GM18517 (cell line): ENCODE data around the gene LRRC61.

Experiments used
- ATAC-seq: cut with Tn5 transposase; IDR thresholded peaks from one replicate; pipeline ENCODE4 v1.9.1; 2021; ENCODE audit warnings: mild to moderate bottlenecking, moderate library complexity; ENCODE audit not compliant: unreplicated experiment

LRRC61 gene

DNA sequence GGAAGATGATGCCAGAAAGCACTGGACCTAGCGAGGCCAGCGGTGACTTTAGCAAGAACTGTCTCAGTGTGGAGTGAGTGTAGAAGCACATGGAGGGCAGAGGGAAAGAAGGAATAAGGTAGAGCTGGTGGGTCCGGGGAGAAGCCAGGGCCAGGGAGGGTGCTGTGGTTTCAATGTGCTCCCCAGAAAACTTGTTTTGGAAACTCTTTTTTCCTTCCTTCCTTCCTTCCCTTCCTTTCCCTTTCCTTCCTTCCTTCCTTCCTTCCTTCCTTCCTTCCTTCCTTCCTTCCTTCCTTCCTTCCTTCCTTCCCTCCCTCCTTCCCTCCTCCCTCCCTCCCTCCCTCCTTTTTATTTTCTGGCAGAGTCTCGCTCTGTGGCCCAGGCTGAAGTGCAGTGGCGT, 23.8 kb downstream of the LRRC61 start:
- no peak for ATAC-seq

DNA sequence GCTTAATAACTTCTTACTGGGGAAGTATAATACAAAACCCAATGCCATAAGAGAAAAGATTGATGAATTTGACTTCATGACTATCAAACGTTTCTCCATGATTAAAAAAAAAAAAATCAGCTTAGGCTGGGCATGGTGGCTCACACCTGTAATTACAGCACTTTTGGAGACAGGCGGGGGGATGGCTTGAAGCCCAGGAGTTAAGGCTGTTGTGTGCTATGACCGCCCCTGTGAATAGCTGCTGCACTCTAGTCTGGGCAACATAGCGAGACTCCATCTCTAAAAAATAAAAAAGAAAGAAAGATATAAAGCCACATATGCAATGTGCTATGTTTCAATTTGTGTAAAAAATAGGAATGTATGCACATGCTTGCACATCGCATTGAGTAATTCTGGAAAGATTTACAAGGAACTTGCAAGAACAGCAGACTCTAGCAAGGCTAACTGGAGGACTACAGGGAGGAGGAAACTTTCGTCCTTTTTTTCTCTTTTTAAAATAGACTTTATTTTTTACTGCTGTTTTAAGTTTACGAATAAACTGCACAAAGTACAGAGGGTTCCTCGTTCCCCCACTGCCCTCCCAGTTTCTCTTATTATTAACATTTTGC, 28.5 kb downstream of the LRRC61 start:
- no peak for ATAC-seq

DNA sequence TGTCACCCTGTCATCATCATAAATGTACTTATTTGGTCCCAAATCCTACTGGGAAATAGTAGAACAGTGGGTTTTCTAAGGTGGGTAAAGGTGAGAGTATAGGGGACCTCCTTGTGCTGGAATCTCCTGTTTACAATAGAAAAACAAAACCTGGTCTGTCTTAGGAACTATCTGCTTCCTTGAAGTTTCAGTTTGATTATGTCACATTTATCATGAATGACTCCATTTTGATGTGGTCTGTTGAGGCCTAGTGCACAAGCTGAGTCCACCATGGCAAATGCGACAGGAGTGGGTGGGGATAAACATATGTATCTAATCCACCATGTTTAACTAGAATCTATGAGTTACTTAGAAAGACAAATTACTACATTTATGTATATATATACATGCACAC, 32.5 kb downstream of the LRRC61 start:
- no peak for ATAC-seq

DNA sequence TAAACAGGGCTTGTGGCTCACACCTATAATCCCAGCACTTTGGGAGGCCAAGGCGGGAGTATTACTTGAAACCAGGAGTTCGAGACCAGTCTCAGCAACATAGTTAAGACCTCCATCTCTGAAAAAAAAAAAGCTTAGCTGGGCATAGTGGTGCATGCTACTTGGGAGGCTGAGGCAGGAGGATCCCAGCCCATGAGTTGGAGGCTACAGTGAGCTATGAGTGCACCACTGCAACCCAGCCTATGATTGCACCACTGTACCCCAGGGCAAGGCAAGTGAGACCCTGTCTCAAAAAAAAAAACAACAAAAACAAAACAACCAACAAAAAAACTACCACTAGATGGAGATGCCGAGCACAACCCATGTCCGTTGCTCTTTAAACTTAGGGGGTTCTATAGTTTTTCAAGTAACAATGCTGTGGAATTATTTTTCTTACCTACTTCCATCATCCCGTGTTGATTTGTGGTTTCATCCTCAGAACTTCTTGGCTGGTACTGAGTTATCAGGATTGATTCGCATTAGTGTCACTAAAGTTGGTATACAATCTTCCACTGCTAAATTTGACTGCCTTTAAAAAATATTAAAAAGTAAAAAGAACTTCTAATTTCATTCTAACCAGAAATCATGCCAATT, 33.2 kb downstream of the LRRC61 start:
- peak; percentile 70 for ATAC-seq

DNA sequence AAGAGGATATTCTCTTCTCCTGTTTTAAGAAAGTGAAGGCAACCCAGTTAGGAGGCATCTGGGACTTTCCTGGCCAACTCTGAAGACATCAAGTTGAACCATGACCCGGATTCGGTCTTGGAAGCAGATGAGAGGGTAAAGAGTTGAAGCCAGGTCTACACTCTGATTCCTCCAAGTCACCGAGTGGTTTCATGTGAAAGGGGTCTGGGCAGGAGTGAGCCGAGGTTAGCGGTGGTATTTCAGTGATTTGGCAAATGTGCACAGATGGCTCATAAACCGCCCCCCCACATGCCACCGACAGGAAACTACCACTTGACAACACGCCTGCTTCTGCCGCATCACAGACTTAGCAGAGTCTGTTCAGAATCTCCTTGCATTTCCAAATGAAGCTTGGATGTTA, 34.1 kb downstream of the LRRC61 start:
- peak; percentile 61 for ATAC-seq

DNA sequence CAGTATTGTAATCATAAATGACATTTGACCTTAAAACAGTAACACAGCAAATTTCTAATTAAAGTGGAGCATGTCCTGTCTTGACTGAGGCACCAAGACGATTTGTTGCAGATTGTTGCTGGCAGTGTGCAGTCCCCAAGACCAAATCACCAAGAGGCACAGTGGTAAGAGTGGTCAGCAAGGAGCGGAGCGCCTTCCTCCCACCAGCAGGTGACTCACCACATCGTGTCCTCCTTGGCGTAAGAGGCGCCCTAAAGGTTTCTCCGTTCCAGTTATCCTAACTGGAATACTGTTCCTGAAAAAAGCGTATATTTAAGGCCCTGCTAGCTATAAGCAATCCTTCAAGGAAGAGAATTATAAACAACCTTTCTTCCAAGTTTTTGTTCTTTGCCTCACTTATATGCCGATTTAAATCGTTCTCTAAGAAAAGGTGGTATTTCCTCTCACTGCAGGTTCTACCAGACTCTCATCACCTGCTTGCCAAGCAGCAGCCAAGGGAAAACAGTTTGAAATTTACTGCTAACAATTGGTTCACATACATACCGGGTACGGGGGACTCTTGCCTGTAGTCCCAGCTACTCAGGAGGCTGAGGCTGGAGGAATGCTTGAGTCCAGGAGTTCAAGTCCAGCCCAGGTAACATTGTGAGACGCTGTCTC, 34.7 kb downstream of the LRRC61 start:
- ATAC-seq = peak; percentile 19

DNA sequence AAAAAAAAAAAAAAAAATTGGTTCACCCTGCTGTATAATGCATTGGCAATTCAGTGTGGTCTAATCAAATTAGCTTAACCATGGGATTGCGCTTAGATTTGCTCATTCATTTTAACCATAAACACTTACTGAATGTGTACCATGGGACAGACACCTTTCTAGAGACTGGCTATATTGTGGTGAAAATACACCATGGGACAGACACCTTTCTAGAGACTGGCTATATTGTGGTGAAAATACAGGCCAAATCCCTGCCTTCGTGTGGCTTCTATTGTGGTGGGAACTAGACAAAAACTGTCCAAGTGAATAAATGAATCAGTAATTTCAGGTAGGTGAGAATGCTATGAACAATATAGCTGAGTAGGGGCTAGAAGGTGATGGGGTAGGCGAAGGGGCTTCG, 35.3 kb downstream of the LRRC61 start:
- ATAC-seq = no peak

DNA sequence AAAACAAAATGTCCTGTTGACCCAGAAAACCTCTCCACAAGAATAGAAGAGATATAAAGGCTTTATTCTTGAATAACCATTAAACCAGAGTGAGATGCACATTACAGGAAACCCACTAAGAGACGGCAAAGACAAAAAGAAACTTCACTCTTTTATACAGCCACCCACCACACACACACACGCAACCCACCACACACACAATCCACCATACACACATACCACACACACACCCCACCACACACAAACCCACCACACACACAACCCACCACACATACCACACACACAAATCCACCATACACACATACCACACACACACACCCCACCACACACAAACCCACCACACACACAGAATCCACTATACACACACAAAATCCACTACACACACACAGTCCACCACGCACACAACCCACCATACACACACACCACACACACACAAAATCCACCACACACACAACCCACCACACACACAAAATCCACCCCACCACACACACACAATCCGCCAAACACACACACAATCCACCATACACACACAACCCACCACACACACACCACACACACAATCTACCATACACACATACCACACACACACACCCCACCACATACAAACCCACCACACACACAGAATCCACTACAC, 36.0 kb downstream of the LRRC61 start:
- no peak for ATAC-seq

DNA sequence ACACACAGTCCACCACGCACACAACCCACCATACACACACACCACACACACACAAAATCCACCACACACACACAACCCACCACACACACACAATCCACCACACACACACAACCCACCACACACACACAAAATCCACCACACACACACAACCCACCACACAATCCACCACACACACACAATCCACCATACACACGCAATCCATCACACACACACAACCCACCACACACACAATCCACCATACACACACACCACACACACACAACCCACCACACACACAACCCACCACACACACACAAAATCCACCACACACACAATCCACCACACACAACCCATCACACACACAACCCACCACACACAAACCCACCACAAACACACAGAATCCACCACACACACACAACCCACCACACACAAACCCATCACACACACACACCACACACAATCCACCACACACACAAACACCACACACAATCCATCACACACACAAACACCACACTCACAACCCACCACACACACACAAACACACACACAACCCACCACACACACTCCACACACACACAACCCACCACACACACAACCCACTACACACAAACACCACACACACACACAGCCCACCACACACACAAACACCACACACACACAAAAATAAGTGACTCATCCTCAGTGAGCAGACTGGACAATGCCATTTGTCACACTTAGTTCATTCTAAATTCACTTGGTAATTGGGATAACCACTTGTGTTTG, 36.6 kb downstream of the LRRC61 start:
- no peak for ATAC-seq

DNA sequence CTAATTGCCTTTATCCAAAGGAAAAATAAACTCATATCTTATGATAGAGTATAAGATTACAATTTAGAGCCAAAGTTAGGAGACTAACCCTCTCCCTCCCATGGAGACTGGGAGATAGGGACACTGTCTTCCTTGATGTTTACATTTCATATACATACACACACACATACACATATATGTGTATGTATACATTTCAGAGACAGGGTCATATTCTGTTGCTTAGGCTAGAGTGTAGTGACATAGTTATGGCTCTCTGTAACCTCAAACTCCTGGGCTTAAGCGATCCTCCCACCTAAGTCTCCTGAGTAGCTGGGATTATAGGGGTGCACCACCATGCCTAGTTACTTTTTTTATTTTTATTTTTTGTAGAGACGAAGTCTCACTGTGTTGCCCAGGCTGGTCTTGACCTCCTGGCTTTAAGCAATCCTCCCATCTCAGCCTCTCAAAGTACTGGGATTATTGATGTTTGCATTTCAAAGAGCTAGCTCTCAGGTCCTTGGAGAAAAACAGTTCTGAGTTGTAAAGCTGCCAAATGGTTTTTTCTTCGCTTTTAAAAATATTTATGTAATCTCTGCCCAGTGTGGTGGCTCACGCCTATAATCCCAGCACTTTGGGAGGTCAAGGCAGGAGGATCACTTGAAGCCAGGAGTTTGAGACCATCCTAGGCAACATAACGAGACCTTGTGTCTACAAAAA, 37.4 kb downstream of the LRRC61 start:
- no peak for ATAC-seq

DNA sequence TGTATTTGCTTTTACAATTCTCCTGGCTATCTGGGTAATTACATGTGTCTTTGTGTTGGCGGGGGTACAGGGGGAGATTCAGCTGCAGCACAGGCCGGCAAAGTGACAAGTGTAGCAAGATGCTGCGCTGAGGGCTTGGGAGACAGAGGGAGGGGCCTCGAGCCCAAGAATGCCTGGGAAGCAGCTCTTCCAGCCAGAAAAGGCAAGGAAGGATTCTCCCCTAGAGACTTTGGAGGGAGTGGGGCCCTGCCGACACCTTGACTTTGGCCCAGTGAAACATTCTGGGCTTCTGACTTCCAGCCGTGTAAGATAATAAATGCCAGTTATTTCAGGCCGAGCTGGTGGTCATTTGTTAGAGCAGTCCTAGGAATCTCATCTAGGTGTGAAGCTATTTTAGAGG, 38.2 kb downstream of the LRRC61 start:
- no peak for ATAC-seq

DNA sequence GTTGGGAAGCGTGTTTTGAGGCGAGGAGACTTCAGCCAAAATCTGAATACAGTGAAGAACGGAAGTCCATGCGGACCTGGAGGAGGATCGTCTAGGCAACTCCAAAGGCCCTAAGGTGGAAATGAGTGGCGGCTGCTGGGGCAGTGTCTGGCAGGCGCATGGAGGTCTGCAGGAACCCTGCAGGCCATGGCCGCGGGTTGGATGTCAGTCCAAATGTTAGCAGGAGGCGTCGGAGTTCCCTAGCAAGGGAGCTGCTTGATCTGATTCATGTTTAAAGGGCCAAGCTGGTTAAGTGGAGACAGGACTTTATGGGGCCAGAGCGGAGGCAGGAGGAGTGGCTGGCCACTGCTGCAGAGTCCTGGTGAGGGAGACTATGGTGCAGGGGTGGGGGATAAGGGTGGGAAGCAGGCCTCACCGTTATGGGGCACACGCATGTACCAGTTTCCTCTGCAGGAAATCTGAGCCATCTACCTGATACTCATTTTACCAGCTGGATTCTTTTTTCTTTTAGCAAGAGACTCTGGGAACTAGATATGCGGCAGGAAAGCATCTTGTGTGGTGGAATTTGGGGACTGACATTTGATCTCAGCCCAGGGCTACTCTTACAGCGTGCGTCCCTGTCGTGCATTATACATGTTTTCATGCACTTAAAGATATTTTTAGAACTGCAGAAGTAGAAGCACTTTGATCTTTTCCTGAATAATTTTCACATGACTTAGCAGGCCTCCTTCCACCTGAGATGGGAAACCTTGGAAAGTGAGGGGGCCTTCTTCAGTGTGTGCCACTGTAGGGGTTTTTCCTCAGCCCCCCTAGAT, 38.9 kb downstream of the LRRC61 start:
- ATAC-seq = no peak

DNA sequence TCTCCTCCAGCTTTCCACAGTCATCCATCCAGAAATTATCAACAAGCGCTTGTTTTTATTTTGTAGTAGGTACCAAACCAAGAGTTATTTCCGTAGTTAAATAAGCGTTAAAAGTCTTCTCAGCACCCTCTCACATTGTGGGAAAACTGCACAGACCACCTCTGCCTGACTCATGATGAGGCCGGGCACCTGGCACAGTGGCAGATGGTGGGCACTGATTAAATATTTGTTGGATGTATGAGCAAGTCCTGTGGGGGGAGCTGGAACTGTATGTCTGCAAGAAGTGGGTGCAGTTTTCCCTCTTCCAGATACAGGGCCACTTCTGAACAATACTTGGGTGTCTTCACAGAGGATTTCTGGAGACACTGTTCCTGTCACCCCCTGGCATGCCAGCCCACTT, 40.2 kb downstream of the LRRC61 start:
- no peak for ATAC-seq

DNA sequence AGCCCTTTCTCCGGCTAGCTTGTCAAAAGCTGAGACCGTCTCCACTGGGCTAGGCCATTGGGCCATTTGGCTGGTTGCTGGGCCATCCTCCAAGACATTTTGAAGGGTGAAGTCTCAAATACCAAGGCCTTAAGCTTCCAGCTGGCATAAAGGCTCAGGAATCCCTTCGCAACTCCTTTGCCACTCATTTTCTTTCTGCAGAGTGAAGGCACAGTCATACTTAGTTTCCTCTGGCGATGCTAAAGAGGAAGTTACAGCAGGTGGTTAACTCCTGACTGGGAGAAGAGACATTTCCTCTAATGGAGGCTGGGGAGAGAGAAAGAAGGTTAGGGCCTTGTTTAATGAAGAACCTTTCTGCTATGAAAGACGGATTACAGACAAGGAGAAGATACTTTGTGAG, 40.7 kb downstream of the LRRC61 start:
- peak; percentile 37 for ATAC-seq

DNA sequence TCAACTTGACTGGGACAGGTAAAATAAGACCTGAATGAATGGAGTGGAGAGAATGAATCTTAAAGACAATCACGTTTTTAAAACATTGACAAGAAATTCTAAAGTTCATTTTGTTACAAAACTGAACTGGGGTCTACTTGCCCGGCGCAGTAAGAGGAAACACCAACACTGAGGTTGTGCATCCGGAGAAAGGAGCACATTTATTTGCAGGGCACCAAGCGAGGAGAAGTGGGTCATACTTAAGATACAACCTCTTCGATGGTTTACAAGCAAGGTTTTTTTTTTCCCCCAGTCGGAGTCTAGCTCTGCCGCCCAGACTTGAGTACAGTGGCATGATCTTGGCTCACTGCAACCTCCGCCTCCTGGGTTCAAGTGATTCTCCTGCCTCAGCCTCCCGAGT, 42.0 kb downstream of the LRRC61 start:
- no peak for ATAC-seq

DNA sequence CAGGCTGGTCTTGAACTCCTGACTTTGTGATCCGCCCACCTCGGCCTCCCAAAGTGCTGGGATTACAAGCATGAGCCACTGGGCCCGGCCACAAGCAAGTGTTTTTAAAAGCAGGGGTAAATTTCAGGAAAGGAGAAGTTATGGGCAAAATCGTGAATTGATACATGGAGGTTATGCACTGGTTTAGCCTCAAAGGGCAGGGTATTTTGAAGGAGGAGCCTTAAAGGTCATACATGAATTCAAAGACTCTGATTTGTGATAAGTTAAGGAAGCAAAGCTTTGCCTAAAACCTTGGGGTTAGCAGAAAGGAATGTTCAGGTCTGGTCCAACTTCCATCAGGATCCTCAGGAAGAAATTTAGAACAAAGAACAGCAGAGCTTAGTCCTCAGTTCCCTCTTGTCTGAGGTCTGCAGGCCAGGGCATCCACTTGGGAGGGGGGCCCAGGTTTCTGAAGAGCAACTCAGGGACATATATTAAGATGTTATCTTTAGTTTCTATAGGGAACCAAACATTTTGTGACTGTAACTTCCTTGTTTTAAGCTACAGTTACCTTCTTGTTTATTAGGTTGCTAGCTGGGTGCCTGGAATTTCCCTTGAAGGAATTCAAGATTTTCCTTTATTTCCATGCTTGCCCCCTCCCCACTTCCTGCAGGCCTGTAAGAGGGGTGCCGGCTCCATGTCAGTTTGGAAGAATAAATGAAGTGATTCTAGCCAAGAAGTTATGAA, 42.7 kb downstream of the LRRC61 start:
- no peak for ATAC-seq

DNA sequence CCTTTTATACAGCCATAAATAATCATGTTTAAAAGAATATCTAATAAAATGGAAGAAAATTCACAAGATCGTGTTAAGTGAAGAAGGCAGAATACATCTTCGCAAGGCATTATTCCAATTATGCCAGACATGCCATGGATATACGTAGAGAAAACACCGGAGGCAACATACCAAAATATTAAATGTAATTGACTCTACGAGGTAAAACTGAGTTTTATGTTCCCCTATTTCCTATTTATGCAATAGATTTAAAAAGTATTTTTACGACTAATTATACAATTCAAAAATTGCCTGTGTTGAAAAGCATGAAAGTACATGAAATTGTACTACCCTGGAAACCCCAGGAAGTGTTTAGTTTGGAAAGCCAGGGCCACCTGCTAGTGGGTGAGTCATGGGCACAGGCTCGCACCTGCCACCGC, 44.5 kb downstream of the LRRC61 start:
- no peak for ATAC-seq

DNA sequence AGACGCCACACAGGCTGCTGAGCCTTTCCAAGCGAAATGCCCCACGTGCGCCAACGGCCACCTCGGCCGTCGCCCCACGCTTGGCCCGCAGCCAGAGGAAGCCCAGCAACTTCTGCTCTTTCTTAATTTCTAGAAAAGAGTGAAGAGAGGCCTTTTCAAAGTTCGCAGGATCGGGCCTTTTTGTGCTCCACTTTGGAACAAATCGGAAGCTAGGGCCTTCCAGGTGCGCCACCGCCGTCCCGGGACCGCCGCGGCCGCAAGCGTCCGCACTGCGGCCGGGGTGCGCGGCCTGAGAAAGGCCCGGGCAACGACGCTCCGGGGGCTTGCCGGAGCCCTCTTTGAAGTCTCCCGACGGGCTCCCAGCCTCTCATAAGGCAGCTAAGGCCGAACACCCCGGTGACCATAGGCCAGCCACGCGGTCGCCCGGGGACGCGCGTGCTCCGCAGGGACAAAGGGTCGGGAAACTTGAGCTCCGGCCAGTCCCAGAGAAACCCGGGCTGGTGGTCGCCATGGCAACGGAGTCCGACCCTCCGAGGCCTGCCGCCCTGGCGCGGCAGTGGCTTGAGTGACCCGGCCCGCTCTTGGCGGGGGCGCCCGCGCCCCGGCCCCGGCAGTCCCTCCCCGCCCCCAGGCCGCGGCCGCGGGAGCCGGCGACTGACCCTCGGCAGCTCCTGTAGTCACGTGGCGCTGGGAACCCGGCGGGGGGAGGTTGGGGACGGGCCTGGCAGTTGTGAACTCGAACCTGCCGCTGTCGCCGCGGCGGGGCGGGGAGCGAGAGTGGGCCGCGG, 45.1 kb downstream of the LRRC61 start, which contains the start of gene REPIN1:
TSS of gene REPIN1 (plus strand) at position 727 of the 788 bp plus-strand sequence. CDS start 890 bp downstream, outside the sequence.
- peak; percentile 47 for ATAC-seq
